ENCODE data around the gene CCDC110. TPM values are rescaled to one million over a fixed set of nuclear protein-coding genes. Genes with fewer than 3 reads are reported as not detected.

CCDC110 gene
- total RNA-seq, 6 experiments from 2014 or later, result 0.39 to 1.4 (median 0.46) TPM

- peak; percentile 21 to 53 (median 40) for ATAC-seq
Measured at GRCh38 chr4:185412412-185412811, 59.1 kb downstream of the CCDC110 start.

GRCh38 chr4:185411849-185412248 is 59.7 kb downstream of the CCDC110 start:
- ATAC-seq (peak in 3 of 4 donors; percentile 33 to 63 (median 45)), DNase-seq (no peak)
- TF ChIP-seq POLR2A (IDR thresholded peaks at IDR 0.05), result no peak
- H3K27ac ChIP-seq, result peak overlapping the region in 1 of 3 donors; percentile 7
- no peak overlapping the region for H3K4me3 ChIP-seq
- peaks cover 0 to 42% (median 2%) of the 10 kb centered on the region in 4 donors for H3K36me3 ChIP-seq
- WGBS (ENCODE audit: insufficient coverage, low coverage, low lambda C conversion rate, missing lambda C conversion rate), result 60% methylated on average over 5 of the region's 5 CpGs
- no peaks in the 10 kb centered on the region for H3K4me1 ChIP-seq
- intact Hi-C loops (cut with DNase I), result no loop called here
- no peaks in the 10 kb centered on the region for H3K9me3 ChIP-seq
- no peaks in the 10 kb centered on the region for H3K27me3 ChIP-seq

More at GRCh38 chr4:185412412-185412811, 59.1 kb downstream of the CCDC110 start:
- H3K9me3 ChIP-seq, result no peaks in the 10 kb centered on the region
- peaks cover 0 to 46% (median 4%) of the 10 kb centered on the region in 4 donors for H3K36me3 ChIP-seq
- H3K27ac ChIP-seq, result peak overlapping the region in 1 of 3 donors; percentile 7
- intact Hi-C loops (cut with DNase I), result no loop called here
- no peak overlapping the region for H3K4me3 ChIP-seq
- TF ChIP-seq POLR2A (IDR thresholded peaks at IDR 0.05), result no peak
- TF ChIP-seq CTCF (IDR thresholded peaks at IDR 0.05), result no peak
- no peak for DNase-seq
- no peaks in the 10 kb centered on the region for H3K4me1 ChIP-seq
- WGBS (ENCODE audit: insufficient coverage, low coverage, low lambda C conversion rate, missing lambda C conversion rate), result 66% methylated on average over 5 of the region's 5 CpGs
- H3K27me3 ChIP-seq, result no peaks in the 10 kb centered on the region

- H3K36me3 ChIP-seq, result peaks cover 0 to 21% (median 6%) of the 10 kb centered on the region in 4 donors
- WGBS (ENCODE audit: insufficient coverage, low coverage, low lambda C conversion rate, missing lambda C conversion rate), result 96% methylated on average over 2 of the region's 2 CpGs
- DNase-seq (no peak), ATAC-seq (no peak)
- no peaks in the 10 kb centered on the region for H3K4me1 ChIP-seq
- no peak overlapping the region for H3K4me3 ChIP-seq
- H3K27me3 ChIP-seq, result no peaks in the 10 kb centered on the region
- no peak for TF ChIP-seq POLR2A (IDR thresholded peaks at IDR 0.05)
- TF ChIP-seq CTCF (IDR thresholded peaks at IDR 0.05), result no peak
- H3K9me3 ChIP-seq, result no peaks in the 10 kb centered on the region
- intact Hi-C loops (cut with DNase I), result no loop called here
- no peak overlapping the region for H3K27ac ChIP-seq
Measured at GRCh38 chr4:185408432-185408831, 63.1 kb downstream of the CCDC110 start.

- Histone ChIP-seq H3K9me3 (no peaks in the 10 kb centered on the region), H3K27me3 (no peaks in the 10 kb centered on the region), H3K36me3 (peaks cover 0 to 36% (median 7%) of the 10 kb centered on the region in 4 donors), H3K4me3 (no peak overlapping the region), H3K4me1 (no peaks in the 10 kb centered on the region), H3K27ac (no peak overlapping the region)
- TF ChIP-seq CTCF (IDR thresholded peaks at IDR 0.05), result no peak
- TF ChIP-seq POLR2A (IDR thresholded peaks at IDR 0.05), result no peak
- ATAC-seq (peak in 2 of 4 donors; percentile 43 to 58), DNase-seq (no peak)
- whole genome bisulfite sequencing (ENCODE audit: insufficient coverage, low coverage, low lambda C conversion rate, missing lambda C conversion rate), result 78% methylated on average over 6 of the region's 6 CpGs
- intact Hi-C loops (cut with DNase I), result no loop called here
Measured at GRCh38 chr4:185405296-185405999, 66.1 kb downstream of the CCDC110 start.

- intact Hi-C loops (cut with DNase I), result no loop called here
- H3K27me3 ChIP-seq, result no peaks in the 10 kb centered on the region
- H3K4me3 ChIP-seq, result no peak overlapping the region
- H3K36me3 ChIP-seq, result peaks cover 0 to 50% (median 12%) of the 10 kb centered on the region in 4 donors
- WGBS (ENCODE audit: insufficient coverage, low coverage, low lambda C conversion rate, missing lambda C conversion rate), result 88% methylated on average over 4 of the region's 4 CpGs
- H3K9me3 ChIP-seq, result no peaks in the 10 kb centered on the region
- ATAC-seq (no peak), DNase-seq (no peak)
- H3K27ac ChIP-seq, result no peak overlapping the region
- H3K4me1 ChIP-seq, result no peaks in the 10 kb centered on the region
- TF ChIP-seq POLR2A (IDR thresholded peaks at IDR 0.05) (no peak), CTCF (IDR thresholded peaks at IDR 0.05) (no peak)
Measured at GRCh38 chr4:185404031-185404430, 67.5 kb downstream of the CCDC110 start.

Measured in right lobe of liver (tissue), 6 donors.